Fibroblast of the aortic adventitia (primary cell): ENCODE measurements around the gene FAM3C. TPM values are rescaled to one million over a fixed set of nuclear protein-coding genes. Genes with fewer than 3 reads are reported as not detected.

Source experiments
- DNase-seq: peaks from one replicate; pipeline ENCODE4 v3.0.0-alpha.2; 2010; ENCODE audit warnings: low read depth
- H3K4me3 ChIP-seq: 2 replicates; pipeline ENCODE4 v1.5.1; 2011; ENCODE audit warnings: low read depth, mild to moderate bottlenecking, control low read depth, low read length, moderate library complexity
- CTCF ChIP-seq: IDR thresholded peaks from 2 replicates; pipeline ENCODE4 v1.5.1; 2011; ENCODE audit warnings: mild to moderate bottlenecking, low read length, control low read depth, inconsistent platforms; ENCODE audit not compliant: insufficient read depth
- total RNA-seq: library from RNA; depleted of rRNA; stranded (reverse); fragments of >200 nt; gene quantifications from 2 replicates; pipeline ENCODE4 v1.2.3, GENCODE V29; 2012; ENCODE audit warnings: low replicate concordance

FAM3C gene
- total RNA-seq, 1 donor: 119 TPM

GRCh38 chr7:121383235-121383910 lies 12.7 kb downstream of the FAM3C start:
- no peak overlapping the region for H3K4me3 ChIP-seq
- TF ChIP-seq CTCF: no peak
- no peak for DNase-seq

- no peak overlapping the region for H3K4me3 ChIP-seq
- TF ChIP-seq CTCF: no peak
These were observed 13.6 kb downstream of the FAM3C start for GRCh38 chr7:121382473-121382872.

GRCh38 chr7:121379930-121380329 lies 16.2 kb downstream of the FAM3C start:
- no peak for TF ChIP-seq CTCF
- DNase-seq: no peak
- no peak overlapping the region for H3K4me3 ChIP-seq

More at GRCh38 chr7:121382473-121382872, 13.6 kb downstream of the FAM3C start:
- DNase-seq: no peak

- no peak for TF ChIP-seq CTCF
- H3K4me3 ChIP-seq: no peak overlapping the region
- DNase-seq: no peak
These were observed 19.1 kb downstream of the FAM3C start for GRCh38 chr7:121376979-121377378.

- no peak overlapping the region for H3K4me3 ChIP-seq
- no peak for DNase-seq
- peak; percentile 6 for TF ChIP-seq CTCF
These were observed 22.9 kb downstream of the FAM3C start for GRCh38 chr7:121373177-121373576.

DNA sequence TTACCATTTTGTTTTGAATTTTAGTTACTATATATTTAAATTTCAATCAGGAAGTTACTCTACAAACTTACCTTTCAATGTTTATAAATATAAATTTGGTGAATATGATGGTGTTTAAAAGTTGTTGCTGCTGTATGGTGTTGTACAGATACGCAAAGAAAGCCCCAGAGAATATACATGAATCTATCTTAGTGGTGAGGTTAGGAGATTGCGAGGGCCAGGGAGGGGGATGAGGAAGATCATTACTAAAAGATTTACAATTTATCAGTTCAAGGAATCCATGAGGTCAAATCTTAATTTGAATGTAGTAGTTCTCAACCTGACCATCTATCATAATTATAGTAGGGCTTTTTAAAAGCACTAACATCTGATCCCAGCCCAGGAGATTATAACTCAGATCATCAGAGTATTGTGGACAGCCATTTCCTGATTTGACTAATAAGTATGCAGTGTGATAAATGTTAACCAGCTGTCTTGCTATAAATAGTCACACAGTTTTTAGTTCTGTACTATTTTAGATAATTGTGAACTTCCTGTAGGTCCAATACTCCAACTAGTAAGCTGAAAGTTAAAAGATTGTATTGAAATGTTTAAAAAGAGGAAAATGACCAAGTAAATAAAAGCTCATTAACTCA lies 23.6 kb downstream of the FAM3C start:
- TF ChIP-seq CTCF: no peak
- DNase-seq: peak; percentile 38
- no peak overlapping the region for H3K4me3 ChIP-seq
